Measurements from ENCODE around the gene ZNF441.

GRCh38 chr19:11721681-11722080 lies 45.1 kb upstream of the ZNF441 start:
- no peak for TF ChIP-seq POLR2A (IDR thresholded peaks at IDR 0.05)
- TF ChIP-seq POLR2AphosphoS5 (IDR thresholded peaks at IDR 0.05), result no peak
- TF ChIP-seq CTCF (IDR thresholded peaks at IDR 0.05), result no peak

All from stomach (tissue), 4 donors.